ENCODE results near the gene PPP2R2B.

Gene PPP2R2B

GRCh38 chr5:146878476-146879172 is at the start of gene PPP2R2B:
Gene PPP2R2B, minus strand, starts transcription at chr5:146878757.
- no peak for FAIRE-seq

- FAIRE-seq: no peak
These were observed 45.6 kb upstream of the PPP2R2B start for GRCh38 chr5:146924132-146924531.

DNA sequence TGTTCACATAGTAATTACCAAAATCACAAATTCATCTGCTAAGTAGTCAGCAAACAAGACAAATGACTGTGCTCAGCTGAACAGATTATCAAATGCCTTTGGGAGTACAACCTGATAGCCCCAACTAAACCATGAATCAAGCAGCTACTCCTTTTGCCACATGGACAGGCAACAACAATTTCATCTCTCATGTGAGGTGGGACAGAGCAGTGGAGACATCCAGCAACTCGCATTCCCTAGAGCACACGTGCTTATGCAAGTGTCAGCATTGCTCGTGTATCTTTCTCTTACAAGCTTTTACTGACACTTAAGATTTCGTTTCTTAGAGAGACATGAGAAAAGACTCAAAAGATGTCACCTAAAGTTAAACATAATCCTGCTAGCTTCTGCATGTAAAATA is 42.7 kb upstream of the PPP2R2B start:
- no peak for FAIRE-seq

DNA sequence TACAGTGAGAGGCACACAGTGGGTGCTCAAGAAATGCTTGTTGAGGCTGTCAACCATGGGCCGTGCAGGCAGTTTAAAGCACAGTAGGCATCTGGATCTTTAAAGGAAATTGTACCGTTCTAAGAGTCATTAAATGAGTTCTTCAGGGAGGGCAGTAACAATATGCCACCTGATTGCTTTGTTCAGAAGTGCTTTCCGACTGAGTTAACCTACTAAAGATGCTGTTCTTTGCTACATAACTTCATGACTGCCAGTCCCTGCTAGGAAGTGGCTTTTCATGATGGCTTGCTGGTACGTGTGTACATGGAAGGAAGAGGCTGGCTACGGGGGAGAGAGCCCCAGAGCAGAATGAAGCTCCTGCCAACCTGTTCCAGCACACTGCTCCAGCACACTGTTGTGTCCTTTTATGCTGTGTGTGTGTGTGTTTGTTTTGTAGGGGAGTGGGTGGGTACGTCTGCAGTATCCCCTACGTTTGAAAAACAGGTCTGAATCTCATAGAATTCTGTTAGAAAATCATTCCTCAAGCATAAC is 41.9 kb upstream of the PPP2R2B start:
- no peak for FAIRE-seq

DNA sequence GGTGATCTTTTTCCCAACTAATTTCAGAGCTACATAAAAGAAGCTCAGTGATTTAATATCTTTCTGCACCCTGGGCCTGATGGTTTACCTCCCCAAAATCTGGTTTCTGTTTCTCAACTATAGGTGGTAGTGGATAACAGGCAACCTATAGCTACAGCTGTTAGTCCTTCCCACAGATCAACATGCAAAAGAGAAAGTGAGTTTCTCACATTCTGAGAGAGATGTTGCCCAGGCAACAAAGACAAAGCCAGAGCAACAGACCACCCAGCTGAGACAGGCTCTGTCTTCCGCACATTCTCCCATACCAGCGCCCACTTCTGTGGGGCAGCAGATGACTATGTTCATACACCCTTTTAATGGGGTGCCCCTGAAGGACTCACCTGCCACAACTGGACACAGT is 40.7 kb upstream of the PPP2R2B start:
- no peak for FAIRE-seq

GRCh38 chr5:146917931-146918330 is 39.4 kb upstream of the PPP2R2B start:
- no peak for FAIRE-seq

GRCh38 chr5:146912874-146913273 is 34.3 kb upstream of the PPP2R2B start:
- no peak for FAIRE-seq

DNA sequence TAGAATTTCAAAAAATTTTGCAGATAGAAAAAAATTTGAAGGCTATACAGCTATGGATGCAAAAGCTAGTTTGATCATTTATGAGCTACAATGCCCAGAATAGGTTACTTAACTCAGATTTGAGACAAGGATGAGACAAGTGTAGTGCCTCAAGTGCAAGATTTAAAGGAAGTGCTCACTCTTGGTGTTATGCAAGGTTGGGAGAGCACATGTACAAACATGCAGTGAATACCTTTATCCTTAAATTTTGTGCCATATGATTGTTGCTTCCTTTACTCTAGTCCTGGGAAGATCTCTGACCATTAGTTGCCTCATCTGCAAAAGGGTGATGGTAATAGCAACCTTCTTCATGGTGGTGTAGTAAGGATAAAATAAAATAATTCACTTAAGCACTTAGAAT is 31.7 kb upstream of the PPP2R2B start:
- no peak for FAIRE-seq

DNA sequence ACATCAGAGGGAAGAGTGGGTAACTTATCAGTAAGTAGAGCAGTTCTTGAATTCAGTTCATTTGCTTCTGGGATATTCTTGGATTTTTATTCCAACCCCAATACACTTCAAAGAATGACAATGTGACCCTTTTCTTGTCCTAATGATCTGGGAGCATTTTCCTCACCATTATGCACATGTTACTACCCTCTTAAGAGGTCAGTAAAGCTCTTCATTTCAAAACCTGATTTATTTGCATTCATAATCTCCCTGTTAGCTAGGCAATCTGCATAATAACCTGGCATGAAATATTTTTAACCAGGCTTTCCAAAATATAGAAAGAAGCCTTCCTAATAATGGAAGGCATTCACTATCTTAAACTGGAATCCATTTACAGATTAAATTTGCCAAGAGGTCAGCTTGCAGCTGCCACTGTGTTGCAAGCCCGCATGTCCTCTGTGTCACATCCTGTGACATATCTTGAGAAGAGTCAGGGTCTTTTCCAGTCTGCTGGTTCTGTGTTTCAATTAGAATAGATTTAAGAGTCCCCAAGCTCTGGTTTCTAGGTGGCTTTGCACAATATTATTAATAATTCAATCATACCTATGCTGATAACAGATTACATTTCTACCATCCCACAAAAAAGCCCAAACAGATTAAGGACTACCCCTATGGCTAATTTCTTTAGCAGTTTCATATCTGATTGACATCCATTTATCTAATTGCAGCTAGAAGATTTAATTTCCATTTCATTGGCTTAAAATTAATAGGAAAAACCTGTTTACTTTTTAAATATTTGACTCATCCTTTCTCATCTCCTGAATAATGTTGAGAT is 30.9 kb upstream of the PPP2R2B start:
- FAIRE-seq: no peak

DNA sequence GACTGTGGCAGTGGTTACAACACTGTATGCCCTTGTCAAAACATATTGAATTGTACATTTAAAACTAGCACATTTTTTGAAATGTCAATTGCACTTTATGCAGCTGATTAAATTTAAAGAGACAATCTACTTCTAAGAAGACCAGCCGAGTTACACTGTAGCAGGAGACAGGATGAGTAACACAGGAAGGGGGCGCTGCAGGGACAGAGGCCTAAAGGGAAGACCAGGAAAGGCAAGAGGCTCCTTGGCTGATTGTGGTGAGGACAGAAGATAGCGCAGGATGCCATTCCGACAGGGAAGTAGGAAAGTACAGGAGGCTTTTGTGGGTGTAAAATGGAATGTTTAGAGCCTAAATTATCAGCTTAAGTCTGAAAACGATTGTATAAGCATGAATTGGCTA is 28.2 kb upstream of the PPP2R2B start:
- FAIRE-seq: no peak

DNA sequence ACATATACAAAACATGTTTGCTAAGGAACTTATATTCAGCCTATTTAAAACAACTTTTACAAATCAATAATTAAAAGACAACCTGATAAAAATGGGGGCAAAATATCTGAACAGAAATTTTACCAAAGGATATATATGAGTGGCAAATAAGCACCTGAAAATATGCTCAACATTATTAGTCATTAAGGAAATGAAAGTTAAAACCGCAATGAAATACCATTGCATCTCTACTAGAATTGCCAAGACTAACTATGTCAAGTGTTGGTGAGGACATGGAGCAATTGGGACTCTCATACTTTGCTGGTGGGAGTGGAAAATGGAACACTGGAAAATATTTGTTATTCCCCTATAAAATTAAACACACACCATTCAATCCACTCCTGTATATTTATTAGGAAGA is 26.3 kb upstream of the PPP2R2B start:
- no peak for FAIRE-seq

DNA sequence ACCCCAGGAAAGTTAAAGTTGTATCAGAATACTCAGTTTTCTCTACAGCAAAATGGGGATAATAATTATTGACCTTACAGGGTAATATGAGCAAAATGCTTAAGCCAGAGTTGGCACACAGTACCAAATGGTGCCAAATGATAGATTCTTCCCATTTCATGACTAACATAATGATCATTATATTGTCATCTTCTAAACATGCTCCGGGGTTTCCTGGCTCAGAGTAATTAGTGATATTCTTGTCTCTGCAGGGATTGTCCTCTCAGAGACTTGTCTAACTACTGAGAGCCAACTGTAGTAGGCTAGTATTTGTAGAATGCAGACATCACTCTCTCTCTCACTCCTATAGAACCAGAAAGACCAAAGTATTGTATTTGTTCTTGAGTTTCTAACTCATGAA is 25.2 kb upstream of the PPP2R2B start:
- FAIRE-seq: no peak

DNA sequence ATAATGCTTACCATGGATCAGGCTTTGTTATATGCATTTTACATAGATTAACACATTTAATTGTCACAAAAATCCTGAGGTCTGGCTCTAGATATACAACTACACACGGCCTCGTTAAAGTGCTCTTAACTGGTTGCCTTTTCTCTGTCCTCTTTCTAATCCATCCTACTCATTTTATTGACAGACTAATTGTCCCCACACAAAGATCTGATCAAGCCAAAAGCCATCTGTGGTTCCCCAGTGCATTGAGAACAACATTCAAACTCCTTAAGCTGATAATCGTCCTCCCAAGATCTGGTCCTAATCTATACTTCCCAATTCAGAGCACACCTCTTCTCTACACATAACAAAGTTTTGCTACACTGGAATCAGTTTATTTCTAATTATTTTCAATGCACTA is 23.9 kb upstream of the PPP2R2B start:
- FAIRE-seq: no peak

- no peak for FAIRE-seq
These were observed 18.5 kb upstream of the PPP2R2B start for GRCh38 chr5:146897061-146897460.

DNA sequence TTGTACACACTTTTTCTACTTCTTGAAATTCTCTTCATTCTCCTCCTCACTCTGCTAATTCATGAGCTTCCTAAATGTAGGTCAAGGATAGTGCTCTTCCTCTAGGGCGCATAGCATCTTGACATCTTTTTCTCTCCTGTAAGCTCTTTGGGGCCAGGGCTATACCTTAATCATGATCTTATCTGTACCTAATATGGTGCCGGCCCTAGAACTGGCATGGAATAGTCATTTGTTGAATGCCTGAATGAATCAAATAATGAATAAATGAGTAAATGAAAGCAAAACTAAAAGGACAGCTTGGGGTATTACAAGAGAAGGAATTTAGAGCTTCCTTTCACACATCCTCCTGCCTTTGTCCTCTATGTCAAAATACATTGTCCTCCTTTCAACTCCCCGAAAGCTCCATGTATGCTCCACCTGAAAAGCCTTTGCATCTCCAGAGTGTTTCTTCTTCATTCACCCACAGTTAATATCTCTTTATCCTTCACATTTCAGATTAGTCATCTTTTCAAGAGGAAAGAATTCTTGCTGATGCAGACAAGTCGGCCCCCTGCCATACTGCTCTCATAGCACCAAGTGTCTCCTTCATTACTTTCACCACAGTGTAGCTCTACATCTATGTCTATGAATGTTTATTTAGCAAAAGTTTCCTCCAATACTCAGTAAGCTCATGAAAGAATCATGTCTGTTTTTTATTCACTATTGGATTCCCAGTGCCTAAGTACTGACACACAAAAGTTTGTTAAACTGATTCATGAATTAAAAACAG is 16.4 kb upstream of the PPP2R2B start:
- FAIRE-seq: no peak

GRCh38 chr5:146893991-146894390 is 15.4 kb upstream of the PPP2R2B start:
- no peak for FAIRE-seq

- no peak for FAIRE-seq
These were observed 13.7 kb upstream of the PPP2R2B start for GRCh38 chr5:146892231-146892630.

- FAIRE-seq: no peak
These were observed 13.0 kb upstream of the PPP2R2B start for GRCh38 chr5:146891511-146891910.

GRCh38 chr5:146890731-146891440 is 12.3 kb upstream of the PPP2R2B start:
- FAIRE-seq: no peak

DNA sequence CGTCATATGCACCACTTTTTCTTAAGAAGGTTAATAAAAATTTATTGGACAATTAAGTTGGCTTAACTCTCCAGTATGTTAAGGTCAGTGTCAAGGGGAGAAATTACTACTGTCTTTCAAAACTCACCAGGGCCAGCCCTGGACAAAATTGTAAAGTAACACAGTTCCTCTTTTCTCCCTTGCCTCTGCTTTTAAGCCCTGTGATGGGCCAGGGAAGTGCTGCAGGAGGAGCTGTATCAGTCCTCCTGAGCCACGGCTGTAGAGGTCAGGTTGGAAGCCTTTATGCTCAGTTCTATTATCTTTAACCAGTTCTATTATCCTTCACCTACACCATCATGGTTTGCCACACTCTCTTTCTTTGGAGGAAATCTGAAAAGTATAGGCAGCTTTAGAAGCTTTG is 11.5 kb upstream of the PPP2R2B start:
- FAIRE-seq: no peak

- no peak for FAIRE-seq
These were observed 10.6 kb upstream of the PPP2R2B start for GRCh38 chr5:146889169-146889568.

GRCh38 chr5:146888351-146888978 is 9.9 kb upstream of the PPP2R2B start:
- no peak for FAIRE-seq
